ENCODE results near the gene NCOR2.

- no peak for TF ChIP-seq CTCF (IDR thresholded peaks at IDR 0.05)
- no peak for TF ChIP-seq EZH2 (IDR thresholded peaks at IDR 0.05; ENCODE audit: borderline replicate concordance, insufficient read depth, low read depth, low read length, poor library complexity, severe bottlenecking)
These were observed 28.0 kb downstream of the NCOR2 start for GRCh38 chr12:124539084-124540041.

All from B cell (primary cell).